Gastroesophageal sphincter (tissue), 4 donors: ENCODE data around the gene SLC25A10. TPM values are rescaled to one million over a fixed set of nuclear protein-coding genes. Genes with fewer than 3 reads are reported as not detected.
A peak's percentile ranks its signal among the peaks of the same experiment; 100 is the strongest.

Experiments used
- ATAC-seq: fragments of 150-250 bp; one replicate; pipeline ENCODE4 v1.9.1; 2016; ENCODE audit warnings: mild to moderate bottlenecking, moderate library complexity
- H3K27ac ChIP-seq, 4 donors: fragments of 200-600 bp; sonication (generic) in 3 of 4; 1 replicate in 3 of 4; 2 replicates in 1 of 4; pipeline ENCODE4 v1.5.1; 2016 to 2019
- H3K27me3 ChIP-seq: fragments of 200-600 bp; sonication (generic); one replicate; pipeline ENCODE4 v1.5.1; 2019
- H3K36me3 ChIP-seq, 2 donors: fragments of 200-600 bp; sonication (generic); one replicate each; pipeline ENCODE4 v1.5.1; 2019; ENCODE audit warnings: control low read depth in 1 of 2
- H3K4me1 ChIP-seq, 3 donors: fragments of 200-600 bp; sonication (generic); 1 replicate in 2 of 3; 2 replicates in 1 of 3; pipeline ENCODE4 v1.5.1; 2016 to 2019; ENCODE audit warnings: control low read depth in 2 of 3
- H3K4me3 ChIP-seq, 2 donors: fragments of 200-600 bp; sonication (generic); one replicate each; pipeline ENCODE4 v1.5.1; 2019; ENCODE audit warnings: mild to moderate bottlenecking in 1 of 2, moderate library complexity in 1 of 2
- H3K9me3 ChIP-seq, 3 donors: fragments of 200-600 bp; sonication (generic); one replicate each; pipeline ENCODE4 v1.5.1; 2017 to 2019; ENCODE audit warnings: control low read depth in 2 of 3
- CTCF ChIP-seq, 4 experiments: fragments of 200-600 bp in 2 of 4; fragments of 450-650 bp in 2 of 4; sonication (generic) in 1 of 4; IDR thresholded peaks; one replicate each; pipeline ENCODE4 v1.5.1; 2017 to 2019; ENCODE audit warnings: antibody characterized with exemption in 4 of 4, mild to moderate bottlenecking in 2 of 4, moderate library complexity in 2 of 4
- EP300 ChIP-seq: sonication (generic); formaldehyde crosslinking; IDR thresholded peaks from one replicate; pipeline ENCODE4 v1.6.1; 2017; ENCODE audit warnings: antibody characterized with exemption, mild to moderate bottlenecking
- POLR2A ChIP-seq, 2 donors: fragments of 450-650 bp; IDR thresholded peaks; one replicate each; pipeline ENCODE4 v1.6.1; 2017; ENCODE audit warnings: antibody characterized with exemption in 2 of 2, mild to moderate bottlenecking in 2 of 2, moderate library complexity in 1 of 2
- POLR2AphosphoS5 ChIP-seq: sonication (generic); formaldehyde crosslinking; IDR thresholded peaks from one replicate; pipeline ENCODE4 v1.6.1; 2017; ENCODE audit warnings: antibody characterized with exemption
- WGBS, 2 donors: methylation state at CpG; one replicate each; pipeline ENCODE4 v1.1.5; 2018; ENCODE audit warnings: low coverage in 1 of 2; 5-methylcytosine and 5-hydroxymethylcytosine counted together
- total RNA-seq, 4 donors: library from RNA; depleted of rRNA; stranded (reverse); fragments of >200 nt; gene quantifications; one replicate each; pipeline ENCODE4 v1.1.0, GENCODE V29; 2016

The SLC25A10 gene
- total RNA-seq, 4 donors from 2014 or later, result 3.0 to 8.8 (median 5.0) TPM

GRCh38 chr17:81706757-81707624 lies 5.1 kb upstream of the SLC25A10 start:
- peaks cover 0 to 43% of the 10 kb centered on the region in 2 donors for H3K36me3 ChIP-seq
- H3K27ac ChIP-seq, result no peak overlapping the region
- no peak for ATAC-seq
- WGBS, 2 donors, result 91 to 95% methylated on average over 4 to 19 of the region's 54 CpGs
- TF ChIP-seq EP300, result no peak
- no peak for TF ChIP-seq POLR2AphosphoS5
- TF ChIP-seq POLR2A (IDR thresholded peaks at IDR 0.05), result no peak
- TF ChIP-seq CTCF (IDR thresholded peaks at IDR 0.05), result no peak
- no peaks in the 10 kb centered on the region for H3K27me3 ChIP-seq
- no peaks in the 10 kb centered on the region for H3K9me3 ChIP-seq
- H3K4me1 ChIP-seq, result peaks cover 0 to 44% (median 29%) of the 10 kb centered on the region in 3 donors
- no peak overlapping the region for H3K4me3 ChIP-seq

GRCh38 chr17:81707725-81708646 lies 4.1 kb upstream of the SLC25A10 start:
- no peak for ATAC-seq
- no peaks in the 10 kb centered on the region for H3K9me3 ChIP-seq
- no peaks in the 10 kb centered on the region for H3K27me3 ChIP-seq
- H3K4me1 ChIP-seq, result peaks cover 0 to 42% (median 29%) of the 10 kb centered on the region in 3 donors
- TF ChIP-seq CTCF (IDR thresholded peaks at IDR 0.05), result no peak
- no peak for TF ChIP-seq EP300
- no peak for TF ChIP-seq POLR2A (IDR thresholded peaks at IDR 0.05)
- no peak for TF ChIP-seq POLR2AphosphoS5
- WGBS, 2 donors, result 61 to 80% methylated on average over 3 to 5 of the region's 25 CpGs
- H3K36me3 ChIP-seq, result peaks cover 0 to 40% of the 10 kb centered on the region in 2 donors
- no peak overlapping the region for H3K4me3 ChIP-seq
- H3K27ac ChIP-seq, result no peak overlapping the region

GRCh38 chr17:81708739-81709185 lies 3.3 kb upstream of the SLC25A10 start:
- no peaks in the 10 kb centered on the region for H3K27me3 ChIP-seq
- peaks cover 0 to 47% (median 37%) of the 10 kb centered on the region in 3 donors for H3K4me1 ChIP-seq
- 71 to 100% methylated on average over 2 to 3 of the region's 17 CpGs for whole genome bisulfite sequencing, 2 donors
- peaks cover 0 to 40% of the 10 kb centered on the region in 2 donors for H3K36me3 ChIP-seq
- no peaks in the 10 kb centered on the region for H3K9me3 ChIP-seq
- H3K4me3 ChIP-seq, result no peak overlapping the region
- TF ChIP-seq POLR2A (IDR thresholded peaks at IDR 0.05) (no peak), EP300 (no peak), POLR2AphosphoS5 (no peak), CTCF (IDR thresholded peaks at IDR 0.05) (no peak)
- ATAC-seq, result no peak
- no peak overlapping the region for H3K27ac ChIP-seq

- no peak for TF ChIP-seq POLR2AphosphoS5
- no peak for TF ChIP-seq CTCF (IDR thresholded peaks at IDR 0.05)
- no peak for TF ChIP-seq POLR2A (IDR thresholded peaks at IDR 0.05)
Observed at GRCh38 chr17:81710514-81711308, 1.4 kb upstream of the SLC25A10 start.

More at GRCh38 chr17:81710514-81711308, 1.4 kb upstream of the SLC25A10 start:
- Histone ChIP-seq H3K36me3 (peaks cover 0 to 28% of the 10 kb centered on the region in 2 donors), H3K4me3 (peak overlapping the region in 1 of 2 donors; percentile 87), H3K9me3 (no peaks in the 10 kb centered on the region), H3K27me3 (no peaks in the 10 kb centered on the region), H3K4me1 (peaks cover 0 to 41% (median 28%) of the 10 kb centered on the region in 3 donors), H3K27ac (peak overlapping the region in 1 of 4 donors; percentile 77)
- 0 to 8% methylated on average over 5 of the region's 29 CpGs for WGBS, 2 donors
- ATAC-seq, result no peak
